Neutrophil (primary cell): ENCODE data around the gene CERS6.
A peak's percentile ranks its signal among the peaks of the same experiment; 100 is the strongest.

Experiments used
- H3K27ac ChIP-seq: fragments of 200-600 bp; sonication (generic); 2 replicates; pipeline ENCODE4 v1.5.1; 2016; ENCODE audit warnings: mild to moderate bottlenecking, moderate library complexity
- H3K27me3 ChIP-seq: fragments of 200-600 bp; sonication (generic); 2 replicates; pipeline ENCODE4 v1.6.0; 2016; ENCODE audit warnings: mild to moderate bottlenecking
- H3K36me3 ChIP-seq: fragments of 200-600 bp; sonication (generic); 2 replicates; pipeline ENCODE4 v1.5.1; 2017
- H3K4me1 ChIP-seq, 2 experiments: fragments of 200-600 bp in 1 of 2; sonication (generic) in 1 of 2; 1 replicate in 1 of 2; 2 replicates in 1 of 2; pipeline versions ENCODE4 v1.5.1 to v1.6.1; 2013 to 2016; ENCODE audit warnings: low read depth in 1 of 2, low read length in 1 of 2, mild to moderate bottlenecking in 1 of 2, moderate library complexity in 1 of 2; ENCODE audit not compliant: control insufficient read depth in 1 of 2, insufficient read depth in 1 of 2
- H3K4me3 ChIP-seq, 2 experiments: fragments of 200-600 bp in 1 of 2; sonication (generic) in 1 of 2; 1 replicate in 1 of 2; 2 replicates in 1 of 2; pipeline ENCODE4 v1.5.1; 2013 to 2016; ENCODE audit warnings: low read depth in 1 of 2, low read length in 1 of 2, mild to moderate bottlenecking in 1 of 2, moderate library complexity in 1 of 2
- H3K9me3 ChIP-seq: fragments of 200-600 bp; sonication (generic); 2 replicates; pipeline ENCODE4 v1.5.1; 2016
- CTCF ChIP-seq: fragments of 200-600 bp; sonication (generic); IDR thresholded peaks from 2 replicates; pipeline ENCODE4 v1.5.1; 2016; ENCODE audit warnings: antibody characterized with exemption

The CERS6 gene

DNA sequence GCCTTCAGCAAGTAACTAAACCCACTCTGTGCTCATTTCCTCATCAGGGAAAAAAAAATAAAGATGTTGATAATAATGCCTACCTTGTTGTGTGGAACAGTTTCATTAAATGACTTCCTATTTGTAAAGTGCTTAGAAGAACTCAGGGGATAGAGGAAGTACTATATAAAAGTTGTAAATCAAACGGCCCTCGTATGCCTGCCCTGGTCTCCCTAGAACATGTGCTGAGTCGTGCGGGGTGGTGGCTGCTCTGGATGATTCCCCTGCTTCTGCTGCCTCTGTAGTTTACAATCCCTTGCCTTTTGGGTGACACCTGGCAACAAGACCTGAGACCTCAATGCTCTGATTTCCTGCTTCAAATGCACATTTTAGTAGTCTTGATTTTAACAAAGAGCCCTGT lies 170.0 kb downstream of the CERS6 start:
- H3K4me1 ChIP-seq: peaks cover 2 to 7% of the 10 kb centered on the region in 2 experiments
- H3K27me3 ChIP-seq: no peaks in the 10 kb centered on the region
- no peak overlapping the region for H3K4me3 ChIP-seq
- H3K27ac ChIP-seq: peak overlapping the region; percentile 3
- H3K9me3 ChIP-seq: no peaks in the 10 kb centered on the region
- TF ChIP-seq CTCF: no peak
- no peaks in the 10 kb centered on the region for H3K36me3 ChIP-seq

DNA sequence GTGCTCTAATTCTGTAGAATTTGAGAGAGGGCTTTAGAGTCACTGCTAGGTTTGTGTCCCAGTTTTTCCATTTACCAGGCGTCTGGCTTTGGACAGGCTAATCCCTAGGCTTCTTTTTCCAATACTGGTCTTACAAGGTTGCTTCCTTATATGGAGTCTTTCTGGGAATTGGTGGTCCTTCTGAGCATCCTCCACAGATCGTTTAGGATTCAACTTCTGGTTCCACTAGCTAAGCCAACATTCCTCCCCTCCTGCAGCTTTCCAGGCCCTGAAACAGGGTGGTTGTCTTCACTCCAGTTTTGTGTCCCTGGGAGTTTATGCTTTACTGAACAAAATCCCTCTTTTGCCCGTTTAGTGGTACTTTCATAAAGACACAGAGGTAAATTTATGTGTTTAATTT lies 170.6 kb downstream of the CERS6 start:
- Histone ChIP-seq H3K4me1 (peaks cover 2 to 7% of the 10 kb centered on the region in 2 experiments), H3K27ac (no peak overlapping the region), H3K4me3 (no peak overlapping the region), H3K36me3 (no peaks in the 10 kb centered on the region), H3K9me3 (no peaks in the 10 kb centered on the region), H3K27me3 (no peaks in the 10 kb centered on the region)
- TF ChIP-seq CTCF: no peak

GRCh38 chr2:168632709-168633121 lies 176.6 kb downstream of the CERS6 start:
- no peak overlapping the region for H3K4me3 ChIP-seq
- H3K9me3 ChIP-seq: no peaks in the 10 kb centered on the region
- no peaks in the 10 kb centered on the region for H3K27me3 ChIP-seq
- no peak for TF ChIP-seq CTCF
- H3K36me3 ChIP-seq: no peaks in the 10 kb centered on the region
- peaks cover 4 to 9% of the 10 kb centered on the region in 2 experiments for H3K4me1 ChIP-seq
- H3K27ac ChIP-seq: peak overlapping the region; percentile 30

- peaks cover 4 to 9% of the 10 kb centered on the region in 2 experiments for H3K4me1 ChIP-seq
- TF ChIP-seq CTCF: no peak
- no peak overlapping the region for H3K27ac ChIP-seq
- H3K27me3 ChIP-seq: no peaks in the 10 kb centered on the region
- H3K36me3 ChIP-seq: no peaks in the 10 kb centered on the region
- H3K9me3 ChIP-seq: no peaks in the 10 kb centered on the region
- no peak overlapping the region for H3K4me3 ChIP-seq
Observed at GRCh38 chr2:168633200-168633599, 177.1 kb downstream of the CERS6 start.

- Histone ChIP-seq H3K27me3 (no peaks in the 10 kb centered on the region), H3K9me3 (no peaks in the 10 kb centered on the region), H3K36me3 (no peaks in the 10 kb centered on the region), H3K4me1 (peaks cover 4 to 9% of the 10 kb centered on the region in 2 experiments), H3K27ac (no peak overlapping the region), H3K4me3 (no peak overlapping the region)
- no peak for TF ChIP-seq CTCF
Observed at GRCh38 chr2:168633895-168634294, 177.8 kb downstream of the CERS6 start.

DNA sequence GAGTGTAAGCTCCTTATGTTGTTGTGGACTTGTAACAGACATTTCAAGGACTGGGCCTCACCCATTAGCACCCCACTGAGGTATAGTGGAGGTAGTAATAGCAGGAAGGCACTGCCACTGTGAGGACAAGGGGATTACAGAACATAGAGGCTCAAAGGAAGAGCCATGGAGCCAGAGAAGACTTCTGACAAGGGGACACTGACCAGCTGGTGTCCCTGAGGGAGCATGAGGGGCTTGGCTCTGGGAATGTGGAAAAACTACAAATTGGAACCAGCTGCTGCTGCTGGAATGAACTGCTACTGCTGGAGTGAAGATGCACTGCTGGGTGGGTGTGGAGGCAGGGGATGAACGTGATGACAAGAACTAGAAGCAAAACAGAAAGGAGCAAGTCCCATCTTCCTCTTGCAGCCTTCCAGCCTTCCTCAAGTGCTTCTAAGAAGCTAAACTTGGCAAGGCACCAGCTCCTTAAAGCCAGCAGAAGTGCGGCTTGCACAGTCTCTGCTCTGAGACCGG lies 179.0 kb downstream of the CERS6 start:
- no peaks in the 10 kb centered on the region for H3K36me3 ChIP-seq
- H3K9me3 ChIP-seq: no peaks in the 10 kb centered on the region
- H3K4me3 ChIP-seq: no peak overlapping the region
- H3K27me3 ChIP-seq: no peaks in the 10 kb centered on the region
- TF ChIP-seq CTCF: no peak
- no peak overlapping the region for H3K27ac ChIP-seq
- H3K4me1 ChIP-seq: peaks cover 4 to 9% of the 10 kb centered on the region in 2 experiments
